GM12878 (cell line): ENCODE results near the gene RAB37. TPM values are rescaled to one million over a fixed set of nuclear protein-coding genes. Genes with fewer than 3 reads are reported as not detected.

ENCODE experiments used
- BHLHE40 ChIP-seq, 2 experiments: fragments of 450-650 bp in 1 of 2; IDR thresholded peaks; 2 replicates each; pipeline ENCODE4 v1.6.1; 2011 to 2017; ENCODE audit warnings: low read depth in 2 of 2, borderline replicate concordance in 1 of 2, improper control_type of control experiment in 1 of 2, low read length in 1 of 2, mild to moderate bottlenecking in 1 of 2
- CTCF ChIP-seq, 3 experiments: IDR thresholded peaks in 2 of 3; conservative IDR thresholded peaks in 1 of 3; 2 replicates each; pipeline ENCODE4 v1.5.1; 2011; ENCODE audit warnings: low read depth in 3 of 3, low read length in 3 of 3, mild to moderate bottlenecking in 3 of 3, control low read depth in 2 of 3, moderate library complexity in 2 of 3, inconsistent platforms in 1 of 3, mixed read lengths in 1 of 3; ENCODE audit not compliant: control insufficient read depth in 2 of 3, insufficient read depth in 1 of 3; ENCODE audit errors: extremely low read depth in 1 of 3
- E2F8 ChIP-seq: fragments of 450-650 bp; IDR thresholded peaks from 2 replicates; pipeline ENCODE4 v1.6.1; 2018; ENCODE audit warnings: mild to moderate bottlenecking, low read depth, moderate library complexity; ENCODE audit not compliant: partially characterized antibody
- FOS ChIP-seq: IDR thresholded peaks from 3 replicates; pipeline ENCODE4 v1.6.1; 2011; ENCODE audit warnings: borderline replicate concordance; ENCODE audit not compliant: insufficient read length; ENCODE audit errors: extremely low read depth
- GATAD2B ChIP-seq: fragments of 450-650 bp; conservative IDR thresholded peaks from 2 replicates; pipeline ENCODE4 v1.6.1; 2017; ENCODE audit warnings: low read depth, mild to moderate bottlenecking, moderate library complexity
- IKZF1 ChIP-seq: fragments of 450-650 bp; conservative IDR thresholded peaks from 2 replicates; pipeline ENCODE4 v1.6.1; 2017; ENCODE audit warnings: antibody characterized with exemption, mild to moderate bottlenecking
- PAX5 ChIP-seq: IDR thresholded peaks from 2 replicates; pipeline ENCODE4 v1.6.1; 2011; ENCODE audit warnings: low read depth, low read length, borderline replicate concordance
- POLR2A ChIP-seq: IDR thresholded peaks from 2 replicates; pipeline ENCODE4 v1.6.1; 2011; ENCODE audit warnings: low read depth, mild to moderate bottlenecking, low read length
- RAD21 ChIP-seq: IDR thresholded peaks from 2 replicates; pipeline ENCODE4 v1.6.1; 2011; ENCODE audit warnings: mild to moderate bottlenecking, low read depth, low read length, moderate library complexity; ENCODE audit not compliant: insufficient read depth
- SMC3 ChIP-seq: IDR thresholded peaks from 2 replicates; pipeline ENCODE4 v1.6.1; 2011; ENCODE audit warnings: low read length, improper control_type of control experiment, borderline replicate concordance
- SRF ChIP-seq, 2 experiments: IDR thresholded peaks; 2 replicates each; pipeline ENCODE4 v1.6.1; 2011; ENCODE audit warnings: low read depth in 2 of 2, low read length in 2 of 2, mild to moderate bottlenecking in 1 of 2, moderate library complexity in 1 of 2
- STAT1 ChIP-seq: fragments of 450-650 bp; conservative IDR thresholded peaks from 2 replicates; pipeline ENCODE4 v1.6.1; 2014; ENCODE audit warnings: antibody characterized with exemption, mild to moderate bottlenecking
- TCF12 ChIP-seq: IDR thresholded peaks from 2 replicates; pipeline ENCODE4 v1.6.1; 2011; ENCODE audit warnings: low read depth, mild to moderate bottlenecking, low read length
- polyA plus RNA-seq, 11 experiments: library from polyadenylated mRNA; depleted of rRNA in 4 of 11; unstranded in 6 of 11; stranded (reverse) in 5 of 11; fragments of >200 nt; fragmentation: Nextera tagmentation in 4 of 11; fragmentation: Illumina TruSeq in 1 of 11; extraction: Ambion mirVana in 4 of 11; extraction: Trizol in 1 of 11; gene quantifications; 1 replicate in 1 of 11; 2 replicates in 10 of 11; pipeline versions ENCODE4 v1.2.1 to v1.2.3, GENCODE V29; 2011 to 2016; ENCODE audit warnings: inconsistent platforms in 2 of 11, missing spikeins in 2 of 11, low read depth in 1 of 11
- total RNA-seq, 4 experiments: library from RNA; depleted of rRNA in 3 of 4; stranded (reverse); fragments of >200 nt in 3 of 4; fragmentation: Illumina TruSeq in 1 of 4; extraction: Trizol in 1 of 4; gene quantifications; 2 replicates each; pipeline versions ENCODE4 v1.2.1 to v1.2.3, GENCODE V29; 2013 to 2021

Gene RAB37
- total and polyA plus RNA-seq, 10 of the 15 experiments (the other 5 are each of a cell fraction or from before 2014, with no cell fraction given) = 0.48 to 5.6 (median 1.7) TPM

GRCh38 chr17:74744714-74745547 lies 7.9 kb downstream of the RAB37 start (continued):
- TF ChIP-seq SRF (IDR thresholded peaks at IDR 0.05; ENCODE audit: low read depth in 2 of 2, low read length in 2 of 2) (no peak), CTCF (IDR thresholded peaks at IDR 0.05 in 2 of 3, conservative IDR thresholded peaks at IDR 0.05 in 1 of 3; ENCODE audit: control insufficient read depth in 2 of 3, extremely low read depth in 1 of 3, insufficient read depth in 1 of 3, low read depth in 3 of 3, low read length in 3 of 3) (peak; percentile 99 to 100 (median 99); a peak in 5 of 6 replicates), IKZF1 (peak; percentile 26; the same call in 1 of the 2 replicates), SMC3 (peak; percentile 97), GATAD2B (0 out of 2 replicates have a peak, but pooled peaks have one; percentile 48), FOS (no peak), TCF12 (0 out of 2 replicates have a peak, but pooled peaks have one; percentile 15), PAX5 (no peak), E2F8 (no peak), STAT1 (peak; percentile 62; the same call in 1 of the 2 replicates), POLR2A (no peak), BHLHE40 (IDR thresholded peaks at IDR 0.05; ENCODE audit: borderline replicate concordance in 1 of 2, low read depth in 2 of 2, low read length in 1 of 2) (peak; percentile 17 to 43; a peak in 1 of 4 replicates), RAD21 (peak; percentile 99)
